H9 (cell line): ENCODE measurements around the gene AVEN. TPM values are rescaled to one million over a fixed set of nuclear protein-coding genes. Genes with fewer than 3 reads are reported as not detected.

ENCODE experiments used
- DNase-seq: peaks from one replicate; pipeline ENCODE4 v3.0.0-alpha.2; 2017
- H2AFZ ChIP-seq: one replicate; pipeline ENCODE4 v1.6.1; 2013; ENCODE audit warnings: mild to moderate bottlenecking, low read length, control low read depth, moderate library complexity
- H2AK5ac ChIP-seq: 2 replicates; pipeline ENCODE4 v1.6.1; 2013; ENCODE audit warnings: low read length, control low read depth, mixed read lengths; ENCODE audit not compliant: insufficient read length
- H2BK120ac ChIP-seq: one replicate; pipeline ENCODE4 v1.6.1; 2013; ENCODE audit warnings: low read depth, mild to moderate bottlenecking, low read length, control low read depth, inconsistent platforms; ENCODE audit not compliant: poor library complexity, severe bottlenecking
- H2BK12ac ChIP-seq: 2 replicates; pipeline ENCODE4 v1.6.1; 2013; ENCODE audit warnings: low read length, control low read depth, mixed read lengths, low read depth; ENCODE audit not compliant: insufficient read length
- H2BK15ac ChIP-seq: 2 replicates; pipeline ENCODE4 v1.6.1; 2013; ENCODE audit warnings: low read depth, low read length, control low read depth
- H2BK20ac ChIP-seq: one replicate; pipeline ENCODE4 v1.6.1; 2013; ENCODE audit warnings: low read depth, mild to moderate bottlenecking, low read length, control low read depth, inconsistent platforms; ENCODE audit not compliant: poor library complexity, severe bottlenecking
- H2BK5ac ChIP-seq: 2 replicates; pipeline ENCODE4 v1.6.1; 2013; ENCODE audit warnings: low read length, control low read depth, mixed read lengths; ENCODE audit not compliant: insufficient read length
- H3K14ac ChIP-seq: 2 replicates; pipeline ENCODE4 v1.6.1; 2013; ENCODE audit warnings: low read length, control low read depth; ENCODE audit not compliant: insufficient read depth
- H3K18ac ChIP-seq: 2 replicates; pipeline ENCODE4 v1.6.1; 2013; ENCODE audit warnings: low read depth, mild to moderate bottlenecking, mixed read lengths, low read length, control low read depth; ENCODE audit not compliant: insufficient read length
- H3K23ac ChIP-seq: 2 replicates; pipeline ENCODE4 v1.6.1; 2013; ENCODE audit warnings: low read length, control low read depth, mixed read lengths, low read depth; ENCODE audit not compliant: insufficient read length
- H3K23me2 ChIP-seq: 2 replicates; pipeline ENCODE4 v1.6.1; 2013; ENCODE audit warnings: low read depth, mild to moderate bottlenecking, mixed read lengths, low read length, control low read depth; ENCODE audit not compliant: insufficient read length, poor library complexity, severe bottlenecking
- H3K27ac ChIP-seq: 2 replicates; pipeline ENCODE4 v1.5.1; 2013; ENCODE audit warnings: low read length, control low read depth, mixed read lengths, low read depth; ENCODE audit not compliant: insufficient read length
- H3K27me3 ChIP-seq: 2 replicates; pipeline ENCODE4 v1.6.1; 2013; ENCODE audit warnings: low read length, control low read depth, inconsistent platforms; ENCODE audit not compliant: insufficient read depth
- H3K4ac ChIP-seq: 2 replicates; pipeline ENCODE4 v1.6.1; 2013; ENCODE audit warnings: low read depth, mild to moderate bottlenecking, control low read depth, inconsistent platforms, low read length, moderate library complexity
- H3K4me1 ChIP-seq: 2 replicates; pipeline ENCODE4 v1.6.1; 2013; ENCODE audit warnings: low read length, control low read depth, inconsistent platforms; ENCODE audit not compliant: insufficient read depth
- H3K4me2 ChIP-seq: 2 replicates; pipeline ENCODE4 v1.6.1; 2013; ENCODE audit warnings: low read length, control low read depth, mixed read lengths; ENCODE audit not compliant: insufficient read length, insufficient read depth
- H3K56ac ChIP-seq: 2 replicates; pipeline ENCODE4 v1.6.1; 2013; ENCODE audit warnings: low read depth, mild to moderate bottlenecking, mixed read lengths, low read length, control low read depth; ENCODE audit not compliant: insufficient read length
- H3K79me1 ChIP-seq: 2 replicates; pipeline ENCODE4 v1.6.1; 2013; ENCODE audit warnings: low read depth, mild to moderate bottlenecking, moderate library complexity, low read length, control low read depth, inconsistent platforms; ENCODE audit not compliant: insufficient read depth, poor library complexity, severe bottlenecking
- H3K79me2 ChIP-seq: 2 replicates; pipeline ENCODE4 v1.6.1; 2013; ENCODE audit warnings: low read length, control low read depth, inconsistent platforms; ENCODE audit not compliant: insufficient read depth
- H3K9ac ChIP-seq: 2 replicates; pipeline ENCODE4 v1.6.1; 2013; ENCODE audit warnings: low read length, control low read depth, mixed read lengths; ENCODE audit not compliant: insufficient read length; ENCODE audit errors: extremely low read depth
- H3K9me3 ChIP-seq: one replicate; pipeline ENCODE4 v1.6.1; 2013; ENCODE audit warnings: low read depth, low read length, inconsistent platforms; ENCODE audit not compliant: control insufficient read depth
- H3T11ph ChIP-seq: one replicate; pipeline ENCODE4 v1.6.1; 2013; ENCODE audit warnings: mild to moderate bottlenecking, low read length, control low read depth, inconsistent platforms
- H4K20me1 ChIP-seq: one replicate; pipeline ENCODE4 v1.6.1; 2013; ENCODE audit not compliant: control insufficient read depth, insufficient read length, insufficient read depth
- H4K5ac ChIP-seq: 2 replicates; pipeline ENCODE4 v1.6.1; 2013; ENCODE audit warnings: low read depth, mild to moderate bottlenecking, mixed read lengths, low read length, control low read depth; ENCODE audit not compliant: insufficient read length
- H4K8ac ChIP-seq: replicated peaks from 2 replicates; pipeline ENCODE4 v1.6.1; 2013; ENCODE audit warnings: low read length, control low read depth, mixed read lengths, low read depth; ENCODE audit not compliant: insufficient read length
- H4K91ac ChIP-seq: 2 replicates; pipeline ENCODE4 v1.6.1; 2013; ENCODE audit warnings: low read depth, mild to moderate bottlenecking, moderate library complexity, mixed read lengths, low read length, control low read depth; ENCODE audit not compliant: insufficient read length
- H3K27ac Mint-ChIP-seq, 3 experiments: 2 replicates in 2 of 3; 3 replicates in 1 of 3; pipeline ENCODE4 v1.8.0; 2020 to 2021; ENCODE audit warnings: mixed read lengths in 3 of 3, mild to moderate bottlenecking in 1 of 3, moderate library complexity in 1 of 3
- H3K27me3 Mint-ChIP-seq: 2 replicates; pipeline ENCODE4 v1.8.0; 2021; ENCODE audit warnings: low read depth, mild to moderate bottlenecking, moderate library complexity, mixed read lengths
- H3K36me3 Mint-ChIP-seq, 3 experiments: 2 replicates in 2 of 3; 3 replicates in 1 of 3; pipeline ENCODE4 v1.8.0; 2020 to 2021; ENCODE audit warnings: low read depth in 3 of 3, mixed read lengths in 3 of 3; ENCODE audit not compliant: insufficient read depth in 1 of 3
- H3K4me1 Mint-ChIP-seq, 2 experiments: 2 replicates each; pipeline ENCODE4 v1.8.0; 2020; ENCODE audit warnings: mixed read lengths in 2 of 2
- H3K4me3 Mint-ChIP-seq, 2 experiments: 2 replicates in 1 of 2; 3 replicates in 1 of 2; pipeline ENCODE4 v1.8.0; 2020 to 2021; ENCODE audit warnings: mild to moderate bottlenecking in 2 of 2, mixed read lengths in 2 of 2, moderate library complexity in 1 of 2
- H3K9me3 Mint-ChIP-seq, 2 experiments: 2 replicates in 1 of 2; 3 replicates in 1 of 2; pipeline ENCODE4 v1.8.0; 2020; ENCODE audit warnings: mild to moderate bottlenecking in 2 of 2, mixed read lengths in 2 of 2, moderate library complexity in 1 of 2
- CTCF ChIP-seq: fragments of 200-600 bp; sonication (generic); conservative IDR thresholded peaks from 3 replicates; pipeline ENCODE4 v1.8.0; 2021; ENCODE audit warnings: antibody characterized with exemption, mild to moderate bottlenecking
- WGBS: extraction: QIAGEN DNeasy Blood & Tissue Kit; methylation state at CpG from one replicate; pipeline ENCODE4 v1.1.7; 2013; ENCODE audit warnings: missing lambda C conversion rate, low lambda C conversion rate, mixed read lengths; ENCODE audit not compliant: insufficient read length; ENCODE audit errors: extremely low coverage; 5-methylcytosine and 5-hydroxymethylcytosine counted together
- total RNA-seq: library from RNA; stranded (reverse); gene quantifications from 2 replicates; pipeline ENCODE4 v1.2.1, GENCODE V29; 2021

AVEN gene
- total RNA-seq, 1 experiment from 2014 or later: 16.1 TPM

- Histone ChIP-seq H4K20me1 (no peaks in the 10 kb centered on the region), H2AK5ac (no peak overlapping the region), H4K8ac (no peak overlapping the region), H3K14ac (no peak overlapping the region), H3K4me1 (peaks cover 10% of the 10 kb centered on the region), H3K79me1 (no peaks in the 10 kb centered on the region), H4K91ac (no peak overlapping the region), H3K18ac (no peak overlapping the region), H2BK5ac (no peak overlapping the region), H2AFZ (no peak overlapping the region), H2BK20ac (no peak overlapping the region), H3K9me3 (no peaks in the 10 kb centered on the region), H3K56ac (no peak overlapping the region), H3K4me2 (no peak overlapping the region), H3K27me3 (no peaks in the 10 kb centered on the region), H3K23me2 (no peaks in the 10 kb centered on the region), H3T11ph (no peak overlapping the region), H3K9ac (no peak overlapping the region), H2BK12ac (no peak overlapping the region), H3K4ac (no peak overlapping the region), H3K27ac (no peak overlapping the region), H3K23ac (no peak overlapping the region), H2BK120ac (no peak overlapping the region), H2BK15ac (no peak overlapping the region), H3K79me2 (no peaks in the 10 kb centered on the region), H4K5ac (no peak overlapping the region)
- no peaks in the 10 kb centered on the region; the same call in 1 of the 2 replicates for H3K27me3 Mint-ChIP-seq
- no peaks in the 10 kb centered on the region for H3K9me3 Mint-ChIP-seq
- no peak for DNase-seq
- no CpG with 5 or more reads among the region's 2 CpGs for WGBS
- no peak overlapping the region for H3K4me3 Mint-ChIP-seq
- peaks cover 40 to 51% of the 10 kb centered on the region in 2 experiments for H3K4me1 Mint-ChIP-seq
- TF ChIP-seq CTCF: no peak
- H3K36me3 Mint-ChIP-seq: no peaks in the 10 kb centered on the region; a peak in 1 of 7 replicates
- H3K27ac Mint-ChIP-seq: no peak overlapping the region
Measured at GRCh38 chr15:33846142-33846541, 192.9 kb downstream of the AVEN start.
